GM18499 (cell line): ENCODE measurements around the gene KIAA0825.
"Not testable (repeated sequence)": the region's sequence is repeated elsewhere in the genome, so short reads cannot be mapped to it uniquely, and the experiment has no call there.

Experiments
- ATAC-seq: cut with Tn5 transposase; IDR thresholded peaks from one replicate; pipeline ENCODE4 v1.9.1; 2021; ENCODE audit warnings: moderate number of reproducible peaks; ENCODE audit not compliant: insufficient read depth, unreplicated experiment

The KIAA0825 gene

DNA sequence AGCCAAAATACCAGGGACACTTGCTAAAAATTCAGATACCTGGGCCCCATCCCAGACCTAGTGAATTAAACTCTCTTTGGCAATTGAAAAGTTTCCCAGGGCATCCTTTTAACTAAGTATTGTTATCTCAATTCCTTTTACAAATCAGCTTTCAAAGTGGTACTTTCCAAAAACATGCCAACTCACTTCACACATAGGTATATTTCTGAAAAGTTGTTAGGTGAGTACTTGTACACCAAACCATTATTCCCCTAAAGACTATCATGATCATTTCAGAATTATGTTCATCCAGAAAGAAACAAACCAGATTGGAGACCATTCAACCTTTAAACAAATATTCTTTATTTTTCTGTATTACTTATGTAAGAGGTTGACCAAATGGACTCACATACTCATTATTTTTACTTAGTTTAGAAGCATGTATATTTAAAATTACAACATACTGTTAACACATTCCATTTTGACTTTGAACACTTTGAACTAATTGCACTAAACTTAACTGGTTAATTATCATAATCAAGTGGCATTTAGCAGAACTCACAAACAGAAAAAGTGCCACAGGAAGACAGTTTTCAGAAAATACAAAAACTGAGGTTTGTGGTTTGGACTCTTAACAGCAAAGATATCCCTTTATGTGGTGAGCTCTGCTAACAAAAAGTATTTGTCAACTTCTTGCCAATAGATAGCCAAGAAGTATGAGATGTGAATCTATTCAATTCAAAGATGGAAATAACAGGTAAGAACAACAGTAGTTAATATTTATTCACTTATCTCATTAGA is 40.7 kb downstream of the KIAA0825 start:
- ATAC-seq = peak; percentile 87

DNA sequence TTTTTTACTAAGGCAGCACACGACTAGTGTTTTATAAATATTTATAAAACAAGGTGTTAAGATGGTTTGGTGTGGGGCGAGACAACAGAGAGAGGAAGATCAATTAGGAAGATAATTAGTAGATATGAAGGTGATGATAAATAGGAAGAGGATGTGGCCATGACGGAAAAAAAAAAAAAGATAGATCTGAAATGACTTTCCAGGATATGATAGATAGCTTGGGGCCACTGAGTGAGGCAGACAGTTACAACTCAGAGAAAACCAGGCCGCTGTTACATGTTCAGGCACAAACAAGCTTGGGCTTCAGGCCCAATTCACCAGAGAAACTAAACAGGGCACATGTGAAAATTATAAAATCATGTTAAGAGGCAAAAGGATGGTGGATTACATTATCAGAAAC is 43.2 kb downstream of the KIAA0825 start:
- no peak for ATAC-seq

DNA sequence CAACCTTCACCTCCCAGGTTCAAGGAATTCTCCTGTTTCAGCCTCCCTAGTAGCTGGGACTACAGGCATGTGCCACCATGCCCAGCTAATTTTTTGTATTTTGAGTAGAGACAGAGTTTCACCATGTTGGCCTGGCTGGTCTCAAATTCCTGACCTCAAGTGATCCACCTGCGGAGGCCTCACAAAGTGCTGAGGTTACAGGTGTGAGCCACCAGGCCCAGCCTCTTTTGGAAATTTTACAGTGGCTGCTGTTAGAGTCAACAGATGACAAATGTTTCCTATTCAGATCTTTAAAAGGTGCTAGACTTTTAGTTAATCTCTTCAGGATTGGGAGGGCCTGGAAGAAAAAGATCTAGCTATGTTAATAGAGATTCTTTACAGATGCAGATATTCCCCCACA is 45.1 kb downstream of the KIAA0825 start:
- not testable (repeated sequence) for ATAC-seq

- no peak for ATAC-seq
These were observed 47.0 kb downstream of the KIAA0825 start for GRCh38 chr5:94571415-94571814.

DNA sequence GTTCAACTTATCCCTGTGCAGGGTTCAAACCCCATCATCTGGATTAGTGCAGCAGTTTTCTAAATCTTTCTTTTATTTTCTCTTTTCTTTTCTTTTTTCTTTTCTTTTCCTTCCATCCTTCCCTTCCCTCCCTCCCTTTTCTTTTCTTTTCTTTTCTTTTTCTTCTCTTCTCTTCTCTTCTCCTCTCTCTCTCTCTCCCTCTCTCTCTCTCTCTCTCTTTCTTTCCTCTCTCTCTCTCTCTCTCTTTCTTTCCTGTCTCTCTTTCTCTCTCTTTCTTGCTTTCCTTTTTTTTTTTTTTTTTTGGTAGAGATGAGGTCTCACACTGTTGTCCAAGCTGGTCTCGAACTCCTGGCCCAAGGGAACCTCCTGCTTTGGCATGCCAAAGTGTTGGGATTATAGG is 53.6 kb downstream of the KIAA0825 start:
- ATAC-seq = no peak

GRCh38 chr5:94562327-94562971 is 56.0 kb downstream of the KIAA0825 start:
- ATAC-seq = no peak

GRCh38 chr5:94558028-94558427 is 60.4 kb downstream of the KIAA0825 start:
- ATAC-seq = no peak

- no peak for ATAC-seq
These were observed 66.5 kb downstream of the KIAA0825 start for GRCh38 chr5:94551858-94552257.

DNA sequence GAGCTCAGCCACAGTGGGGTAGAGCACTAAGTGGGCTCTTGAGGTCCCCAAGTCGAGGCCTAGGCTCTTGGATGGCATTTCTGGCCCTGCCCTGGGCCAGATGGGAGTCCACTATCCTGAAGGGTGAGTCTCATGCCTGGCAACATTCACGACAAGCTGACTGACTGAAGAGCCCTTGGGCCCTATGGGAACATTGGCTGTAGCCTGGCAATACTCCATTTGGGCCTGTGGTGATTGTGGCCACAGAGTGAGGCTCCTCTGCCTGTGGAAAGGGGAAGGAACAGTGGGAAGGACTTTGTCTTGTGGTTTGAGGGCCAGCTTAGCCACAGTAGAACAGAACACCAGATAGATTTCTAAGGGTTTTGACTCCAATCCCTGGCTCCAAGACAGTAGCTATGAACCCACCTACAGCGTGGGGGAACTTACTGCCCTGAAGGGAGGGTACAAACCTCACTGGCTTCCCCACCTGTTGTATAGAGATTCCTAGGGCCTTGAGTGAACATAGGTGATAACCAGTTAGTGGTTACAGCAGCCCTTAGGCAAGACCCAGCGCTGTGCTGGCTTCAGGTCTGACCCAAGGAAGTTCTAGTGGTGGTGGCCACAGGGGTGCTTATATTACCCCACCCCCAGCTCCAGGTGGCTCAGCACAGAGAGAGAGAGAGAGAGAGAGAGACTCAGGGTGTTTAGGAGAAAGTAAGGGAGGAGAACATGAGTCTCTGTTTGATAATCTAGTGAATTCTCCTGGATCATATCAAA is 72.4 kb downstream of the KIAA0825 start:
- ATAC-seq = no peak

DNA sequence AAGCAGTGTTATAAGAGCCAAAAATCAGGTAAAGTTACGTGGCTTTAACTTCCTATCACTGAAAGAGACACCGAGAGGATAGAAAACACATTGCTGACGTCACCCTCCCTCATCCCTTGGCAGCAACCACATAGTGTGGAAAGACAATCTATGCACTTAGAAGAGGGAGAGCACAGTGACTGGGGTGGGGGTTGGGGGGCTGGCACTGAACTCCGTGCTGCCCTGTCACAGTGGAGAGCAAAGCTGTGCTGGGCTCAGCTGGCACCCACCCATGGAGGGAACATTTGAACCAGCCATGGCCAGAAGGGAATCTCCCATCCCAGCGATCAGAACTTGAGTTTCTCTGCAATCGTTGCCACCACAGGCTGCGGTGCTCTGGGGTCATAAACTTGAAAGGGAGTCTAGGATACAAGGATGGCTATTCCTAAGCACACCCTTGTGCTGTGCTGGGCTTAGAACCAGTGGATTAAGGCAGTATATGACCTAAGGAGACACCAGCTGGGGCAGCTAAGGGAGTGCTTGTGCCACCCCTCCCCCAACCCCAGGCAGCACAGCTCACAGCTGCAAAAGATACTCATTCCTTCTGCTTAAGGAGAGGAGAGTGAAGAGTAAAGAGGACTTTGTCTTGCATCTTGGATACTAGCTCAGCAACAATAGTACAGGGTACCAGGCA is 73.4 kb downstream of the KIAA0825 start:
- ATAC-seq = no peak

- peak; percentile 65 for ATAC-seq
These were observed 74.3 kb downstream of the KIAA0825 start for GRCh38 chr5:94544031-94544650.

- no peak for ATAC-seq
These were observed 77.4 kb downstream of the KIAA0825 start for GRCh38 chr5:94540856-94541494.

GRCh38 chr5:94538260-94538659 is 80.1 kb downstream of the KIAA0825 start:
- no peak for ATAC-seq

- no peak for ATAC-seq
These were observed 91.7 kb downstream of the KIAA0825 start for GRCh38 chr5:94526706-94527105.

GRCh38 chr5:94524841-94525697 is 93.3 kb downstream of the KIAA0825 start:
- ATAC-seq = peak; percentile 63

- no peak for ATAC-seq
These were observed 95.4 kb downstream of the KIAA0825 start for GRCh38 chr5:94523018-94523417.

GRCh38 chr5:94522117-94522516 is 96.3 kb downstream of the KIAA0825 start:
- ATAC-seq = no peak

DNA sequence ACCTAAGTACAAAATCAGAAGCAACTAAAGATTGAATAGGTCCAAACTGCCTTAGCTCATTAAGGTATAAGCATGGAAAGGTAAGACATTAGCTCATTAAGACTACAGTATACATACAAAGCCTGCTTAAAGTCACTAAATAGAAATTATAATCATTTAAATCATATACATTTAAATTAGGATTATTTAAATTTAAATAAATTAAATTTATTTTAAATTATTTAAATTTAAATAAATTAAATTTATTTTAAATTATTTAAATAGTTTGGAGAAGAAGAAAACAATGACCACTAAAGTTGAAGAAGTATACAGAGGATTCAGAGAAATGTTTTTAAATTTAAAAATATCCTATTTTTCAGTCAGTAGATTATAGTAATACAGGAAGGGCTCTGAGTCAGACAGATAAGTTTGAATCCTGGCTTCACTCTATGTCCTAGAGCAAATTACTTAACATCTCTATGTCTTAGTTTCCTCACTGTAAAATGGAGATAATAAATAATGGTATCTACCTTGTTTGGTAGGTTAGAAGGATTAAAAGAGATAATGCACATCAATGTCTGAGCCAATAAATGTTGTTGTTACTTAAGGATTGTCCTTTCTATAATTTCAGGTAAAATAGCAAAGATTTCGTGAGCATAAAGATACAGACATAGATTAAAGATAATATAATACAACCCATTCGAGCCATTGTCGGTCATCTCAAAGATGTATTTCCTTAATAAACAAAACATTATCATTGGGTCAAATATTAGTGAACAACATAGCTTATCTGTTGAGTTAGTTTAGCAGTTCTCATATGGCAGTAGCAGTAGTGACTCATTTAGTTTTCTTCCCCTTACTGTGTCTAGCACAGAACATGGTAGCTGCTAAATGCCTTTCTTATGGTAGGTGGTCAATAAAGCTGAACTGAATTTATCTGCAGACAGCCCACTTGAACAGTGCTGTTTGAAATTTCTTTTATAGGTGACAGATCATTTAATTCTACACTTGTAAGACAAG is 100.6 kb downstream of the KIAA0825 start:
- no peak for ATAC-seq
